ENCODE data around the gene TECTB. TPM values are rescaled to one million over a fixed set of nuclear protein-coding genes. Genes with fewer than 3 reads are reported as not detected.
"Not testable (repeated sequence)": the region's sequence is repeated elsewhere in the genome, so short reads cannot be mapped to it uniquely, and the experiment has no call there.

Gene TECTB
- total RNA-seq (2014; rRNA removed; shearing (Covaris generic)) = not detected in 2 replicates
- not detected in 2 replicates for polyA plus RNA-seq (2015; cell fraction: cytosol; rRNA removed)
- not detected in 2 replicates for polyA plus RNA-seq (2015; cell fraction: nucleus; rRNA removed)

- DNase-seq (ENCODE audit: low read depth, low spot score) = no peak
- in situ Hi-C loops (cut with HindIII; ENCODE audit: low pct_unique_long_range_greater_than_20kb, low sequenced_read_pairs) = no loop called here
Measured at GRCh38 chr10:112283100-112283499, at the start of gene TECTB. TECTB (plus strand) TSS chr10:112283400; CDS start chr10:112283735, 335 bp downstream.

DNA sequence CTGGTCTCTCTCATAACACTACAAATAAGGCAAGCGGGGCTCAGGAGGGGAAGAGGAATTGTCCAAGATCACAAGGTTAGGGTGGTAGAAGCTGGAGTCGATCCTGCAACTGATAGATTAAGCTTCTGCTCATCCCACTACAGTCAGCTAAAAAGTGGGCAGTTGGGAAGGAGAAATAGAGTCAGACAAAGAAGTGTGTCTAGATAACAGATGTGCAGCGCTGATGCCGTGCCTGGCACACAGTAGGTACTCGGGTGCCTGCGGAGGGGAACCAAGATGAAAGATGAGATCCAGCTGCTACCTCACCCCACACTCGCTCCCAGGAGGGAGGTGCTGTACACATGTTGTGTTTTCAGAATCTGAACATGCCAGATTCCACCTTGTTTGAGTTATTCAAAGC, 48.1 kb upstream of the TECTB start:
- in situ Hi-C loops (cut with HindIII; ENCODE audit: low pct_unique_long_range_greater_than_20kb, low sequenced_read_pairs) = no loop called here
- no peak for DNase-seq (ENCODE audit: low read depth, low spot score)

GRCh38 chr10:112235920-112236319, 47.3 kb upstream of the TECTB start:
- no peak for DNase-seq (ENCODE audit: low read depth, low spot score)
- in situ Hi-C loops (cut with HindIII; ENCODE audit: low pct_unique_long_range_greater_than_20kb, low sequenced_read_pairs) = no loop called here

- DNase-seq (ENCODE audit: low read depth, low spot score) = no peak
- in situ Hi-C loops (cut with HindIII; ENCODE audit: low pct_unique_long_range_greater_than_20kb, low sequenced_read_pairs) = no loop called here
Measured at GRCh38 chr10:112236486-112236885, 46.7 kb upstream of the TECTB start.

- no peak for DNase-seq (ENCODE audit: low read depth, low spot score)
- in situ Hi-C loops (cut with HindIII; ENCODE audit: low pct_unique_long_range_greater_than_20kb, low sequenced_read_pairs) = no loop called here
Measured at GRCh38 chr10:112239347-112239746, 43.9 kb upstream of the TECTB start.

DNA sequence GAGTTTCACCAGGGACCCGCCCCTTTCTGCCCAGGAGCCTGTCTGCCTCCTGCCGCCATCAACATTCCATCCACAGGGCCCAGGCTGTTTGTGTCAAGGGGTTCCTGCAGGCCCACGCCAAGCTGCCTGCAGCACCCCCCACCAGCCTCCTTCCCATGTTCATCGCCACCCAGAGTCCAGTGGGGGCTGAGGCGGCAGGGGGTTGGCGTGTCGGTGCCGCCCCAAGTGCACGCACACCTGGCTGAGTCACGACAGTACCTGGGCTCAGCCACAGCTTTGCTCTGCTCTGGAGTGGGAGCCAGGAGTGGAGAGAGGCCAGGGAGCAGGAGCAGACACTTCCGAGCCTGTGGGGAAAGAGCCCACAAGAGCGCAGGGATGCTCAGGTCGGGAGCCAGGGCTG, 42.8 kb upstream of the TECTB start:
- DNase-seq (ENCODE audit: low read depth, low spot score) = no peak
- in situ Hi-C loops (cut with HindIII; ENCODE audit: low pct_unique_long_range_greater_than_20kb, low sequenced_read_pairs) = no loop called here

DNA sequence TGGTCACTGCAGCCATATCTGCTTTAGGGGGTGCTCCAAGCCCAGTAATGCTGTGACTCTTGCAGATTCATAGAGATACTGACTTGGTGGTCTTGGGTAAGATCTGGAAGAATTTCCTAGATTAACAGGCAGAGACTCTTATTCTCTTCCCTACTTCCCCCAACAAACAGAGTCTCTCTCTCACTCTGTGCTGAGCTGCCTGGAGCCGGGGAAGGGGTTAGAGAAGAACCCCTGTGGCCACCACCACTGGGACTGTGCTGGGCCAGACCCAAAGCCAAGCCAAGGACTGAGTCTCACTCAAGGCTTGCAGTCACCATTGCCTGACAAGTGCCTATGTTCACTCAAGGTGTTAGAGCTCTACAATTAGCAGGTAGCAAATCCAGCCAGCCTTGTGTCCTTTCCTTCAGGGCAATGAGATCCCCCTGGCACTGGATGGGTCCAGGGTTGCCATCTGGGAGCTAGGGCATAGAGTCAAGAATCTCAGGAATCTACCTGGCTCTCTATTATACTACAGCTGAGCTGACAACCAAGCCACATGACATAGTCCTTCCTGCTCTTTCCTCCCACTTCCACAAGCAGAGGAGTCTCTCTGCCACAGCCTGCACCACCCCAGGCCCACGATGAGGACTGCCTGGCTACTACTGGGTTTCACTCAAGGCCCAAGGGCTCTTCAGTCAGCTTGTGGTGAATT, 41.4 kb upstream of the TECTB start:
- in situ Hi-C loops (cut with HindIII; ENCODE audit: low pct_unique_long_range_greater_than_20kb, low sequenced_read_pairs) = no loop called here
- DNase-seq (ENCODE audit: low read depth, low spot score) = no peak

DNA sequence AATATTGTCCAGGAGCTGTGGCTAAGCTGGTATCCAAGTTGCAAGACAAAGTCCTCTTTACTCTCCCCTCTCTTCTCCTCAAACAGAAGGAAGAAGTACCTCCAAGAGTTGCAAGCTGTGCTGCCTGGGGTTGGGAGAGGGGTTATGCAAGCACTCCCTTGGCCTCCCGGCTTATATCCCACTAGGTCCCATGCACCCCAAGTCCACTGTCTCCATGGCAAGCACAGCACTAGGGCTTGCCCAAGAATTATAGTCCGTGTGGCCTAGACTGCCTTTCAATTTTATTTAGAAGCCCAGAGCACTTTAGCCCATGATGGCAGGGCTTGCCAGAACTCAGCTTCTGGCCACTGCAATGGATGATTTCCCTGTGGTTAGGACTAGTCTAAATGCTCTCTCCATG, 40.4 kb upstream of the TECTB start:
- in situ Hi-C loops (cut with HindIII; ENCODE audit: low pct_unique_long_range_greater_than_20kb, low sequenced_read_pairs) = no loop called here
- DNase-seq (ENCODE audit: low read depth, low spot score) = no peak

DNA sequence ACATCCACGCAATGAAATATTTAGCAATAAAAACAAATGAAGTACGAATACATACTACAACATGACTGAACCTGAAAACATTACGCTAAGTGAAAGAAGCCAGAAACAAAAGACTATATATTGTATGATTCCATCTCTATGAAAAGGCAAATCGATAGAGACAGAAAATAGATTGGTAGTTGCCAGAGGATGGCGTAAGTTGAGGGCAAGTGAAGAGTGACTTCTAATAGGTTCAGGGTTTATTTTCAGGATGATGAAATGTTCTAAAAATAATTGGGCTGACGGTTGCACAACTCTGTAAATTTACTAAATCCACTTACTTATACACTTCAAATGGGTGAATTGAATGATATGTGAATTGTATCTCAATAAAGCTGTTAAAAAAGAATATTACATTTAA, 39.5 kb upstream of the TECTB start:
- in situ Hi-C loops (cut with HindIII; ENCODE audit: low pct_unique_long_range_greater_than_20kb, low sequenced_read_pairs) = no loop called here
- no peak for DNase-seq (ENCODE audit: low read depth, low spot score)

GRCh38 chr10:112244197-112244596, 39.0 kb upstream of the TECTB start:
- in situ Hi-C loops (cut with HindIII; ENCODE audit: low pct_unique_long_range_greater_than_20kb, low sequenced_read_pairs) = no loop called here
- DNase-seq (ENCODE audit: low read depth, low spot score) = no peak

DNA sequence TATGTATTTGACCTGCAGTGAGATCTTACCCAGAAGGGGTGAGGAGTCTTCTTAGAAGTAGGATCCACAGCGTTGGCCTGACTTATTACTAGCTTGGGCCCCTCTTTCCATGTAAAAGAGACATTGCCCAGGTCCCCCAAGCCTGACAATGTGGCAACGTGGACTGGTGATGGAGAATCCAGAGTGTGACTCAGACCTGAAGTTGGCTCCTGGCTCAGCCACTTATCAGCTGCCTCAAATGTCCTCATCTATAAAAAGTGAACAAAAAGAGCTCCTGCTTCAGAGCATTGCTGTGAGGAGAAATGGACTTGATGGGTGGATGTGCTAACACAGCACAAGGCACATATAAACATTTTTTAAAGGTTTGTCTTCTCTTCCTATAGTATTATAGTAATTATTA, 35.4 kb upstream of the TECTB start:
- no peak for DNase-seq (ENCODE audit: low read depth, low spot score)
- in situ Hi-C loops (cut with HindIII; ENCODE audit: low pct_unique_long_range_greater_than_20kb, low sequenced_read_pairs) = no loop called here

- DNase-seq (ENCODE audit: low read depth, low spot score) = no peak
- in situ Hi-C loops (cut with HindIII; ENCODE audit: low pct_unique_long_range_greater_than_20kb, low sequenced_read_pairs) = no loop called here
Measured at GRCh38 chr10:112248584-112249295, 34.5 kb upstream of the TECTB start.

- in situ Hi-C loops (cut with HindIII; ENCODE audit: low pct_unique_long_range_greater_than_20kb, low sequenced_read_pairs) = no loop called here
Measured at GRCh38 chr10:112249722-112250121, 33.5 kb upstream of the TECTB start.

GRCh38 chr10:112250555-112250954, 32.6 kb upstream of the TECTB start:
- no peak for DNase-seq (ENCODE audit: low read depth, low spot score)
- in situ Hi-C loops (cut with HindIII; ENCODE audit: low pct_unique_long_range_greater_than_20kb, low sequenced_read_pairs) = no loop called here

More at GRCh38 chr10:112249722-112250121, 33.5 kb upstream of the TECTB start:
- no peak for DNase-seq (ENCODE audit: low read depth, low spot score)

DNA sequence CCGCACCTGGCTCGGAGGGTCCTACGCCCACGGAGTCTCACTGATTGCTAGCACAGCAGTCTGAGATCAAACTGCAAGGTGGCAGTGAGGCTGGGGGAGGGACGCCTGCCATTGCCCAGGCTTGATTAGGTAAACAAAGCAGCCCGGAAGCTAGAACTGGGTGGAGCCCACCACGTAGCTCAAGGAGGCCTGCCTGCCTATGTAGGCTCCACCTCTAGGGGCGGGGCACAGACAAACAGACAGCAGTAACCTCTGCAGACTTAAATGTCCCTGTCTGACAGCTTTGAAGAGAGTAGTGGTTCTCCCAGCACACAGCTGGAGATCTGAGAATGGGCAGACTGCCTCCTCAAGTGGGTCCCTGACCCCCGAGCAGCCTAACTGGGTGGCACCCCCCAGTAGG, 32.0 kb upstream of the TECTB start:
- not testable (repeated sequence) for DNase-seq (ENCODE audit: low read depth, low spot score)

GRCh38 chr10:112258407-112258806, 24.8 kb upstream of the TECTB start:
- in situ Hi-C loops (cut with HindIII; ENCODE audit: low pct_unique_long_range_greater_than_20kb, low sequenced_read_pairs) = no loop called here

More for the DNA sequence above, 32.0 kb upstream of the TECTB start:
- in situ Hi-C loops (cut with HindIII; ENCODE audit: low pct_unique_long_range_greater_than_20kb, low sequenced_read_pairs) = not testable (repeated sequence)

GRCh38 chr10:112259688-112260087, 23.5 kb upstream of the TECTB start:
- DNase-seq (ENCODE audit: low read depth, low spot score) = no peak
- in situ Hi-C loops (cut with HindIII; ENCODE audit: low pct_unique_long_range_greater_than_20kb, low sequenced_read_pairs) = no loop called here

More at GRCh38 chr10:112258407-112258806, 24.8 kb upstream of the TECTB start:
- DNase-seq (ENCODE audit: low read depth, low spot score) = no peak

DNA sequence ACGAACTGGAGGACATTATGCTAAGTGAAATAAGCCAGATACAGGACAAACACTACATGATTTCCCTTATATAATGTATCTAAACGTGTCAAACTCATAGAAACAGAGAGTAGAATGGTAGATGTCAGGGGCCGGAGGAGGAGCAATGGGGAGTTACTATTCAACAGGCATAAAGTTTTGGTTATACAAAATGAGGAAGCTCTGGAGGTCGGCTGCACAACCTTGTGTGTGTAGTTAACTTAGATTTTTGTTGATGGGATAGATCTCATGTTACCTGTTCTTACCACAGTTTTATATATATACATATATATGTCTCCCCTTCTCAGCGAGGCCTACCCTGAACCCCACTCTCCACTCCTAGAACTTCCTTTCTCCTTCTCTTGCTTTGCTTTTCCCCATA, 22.4 kb upstream of the TECTB start:
- in situ Hi-C loops (cut with HindIII; ENCODE audit: low pct_unique_long_range_greater_than_20kb, low sequenced_read_pairs) = no loop called here
- DNase-seq (ENCODE audit: low read depth, low spot score) = no peak

DNA sequence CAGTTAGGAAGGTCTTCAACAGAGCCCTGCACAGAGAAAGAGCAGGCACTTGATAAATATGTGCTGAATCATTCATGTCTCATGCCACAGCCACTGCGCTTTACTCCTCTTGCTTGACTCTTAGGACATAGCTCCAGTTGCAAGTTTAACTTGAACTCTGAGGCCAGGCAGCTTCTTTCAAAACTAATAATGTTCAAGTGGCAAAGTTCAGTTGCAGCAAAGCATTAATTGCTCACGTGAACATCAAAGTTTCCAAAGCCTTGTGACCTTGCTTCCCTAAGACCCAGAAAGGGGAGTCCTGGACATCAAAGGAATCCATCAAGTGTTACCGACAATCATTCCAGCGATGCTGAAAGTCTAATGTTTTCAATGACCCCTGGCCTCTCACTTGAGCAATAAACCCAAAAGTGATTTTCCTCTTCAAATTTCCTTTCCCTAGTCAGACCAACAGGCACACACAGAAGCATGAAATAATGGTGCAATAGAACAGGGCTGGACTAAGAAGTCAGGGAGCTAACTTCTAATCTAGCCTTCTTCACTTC, 21.8 kb upstream of the TECTB start:
- in situ Hi-C loops (cut with HindIII; ENCODE audit: low pct_unique_long_range_greater_than_20kb, low sequenced_read_pairs) = no loop called here
- no peak for DNase-seq (ENCODE audit: low read depth, low spot score)
